Lung (tissue), 12 donors: ENCODE data around the gene SLC36A2. TPM values are rescaled to one million over a fixed set of nuclear protein-coding genes. Genes with fewer than 3 reads are reported as not detected.
A peak's percentile ranks its signal among the peaks of the same experiment; 100 is the strongest.

Experiments used
- ATAC-seq: fragments of 200-7000 bp; cut with Tn5 transposase; one replicate; pipeline ENCODE4 v1.9.1; 2020; ENCODE audit warnings: moderate number of reproducible peaks; ENCODE audit not compliant: insufficient read depth, low FRiP score
- DNase-seq, 3 donors: peaks; one replicate each; pipeline ENCODE4 v3.0.0-alpha.2; 2013 to 2017
- H3K27ac ChIP-seq, 2 donors: one replicate each; pipeline ENCODE4 v1.5.1; 2013; ENCODE audit warnings: mild to moderate bottlenecking in 2 of 2, moderate library complexity in 2 of 2, control low read depth in 1 of 2, inconsistent platforms in 1 of 2, low read depth in 1 of 2, low read length in 1 of 2
- H3K27me3 ChIP-seq, 3 donors: one replicate each; pipeline ENCODE4 v1.5.1; 2013; ENCODE audit warnings: low read length in 2 of 3; ENCODE audit not compliant: control insufficient read depth in 3 of 3, insufficient read depth in 3 of 3
- H3K36me3 ChIP-seq, 4 donors: one replicate each; pipeline ENCODE4 v1.5.1; 2013; ENCODE audit warnings: low read length in 4 of 4, mild to moderate bottlenecking in 1 of 4, moderate library complexity in 1 of 4; ENCODE audit not compliant: control insufficient read depth in 4 of 4, insufficient read depth in 4 of 4
- H3K4me1 ChIP-seq, 5 donors: one replicate each; pipeline ENCODE4 v1.5.1; 2013; ENCODE audit warnings: low read length in 5 of 5, mild to moderate bottlenecking in 2 of 5, moderate library complexity in 1 of 5; ENCODE audit not compliant: control insufficient read depth in 5 of 5, insufficient read depth in 5 of 5
- H3K4me3 ChIP-seq: one replicate; pipeline ENCODE4 v1.5.1; 2013; ENCODE audit warnings: mild to moderate bottlenecking, control low read depth, moderate library complexity
- H3K9ac ChIP-seq, 2 donors: one replicate each; pipeline ENCODE4 v1.5.1; 2013; ENCODE audit warnings: low read length in 2 of 2, control low read depth in 1 of 2; ENCODE audit not compliant: insufficient read depth in 1 of 2
- H3K9me3 ChIP-seq, 4 donors: one replicate each; pipeline ENCODE4 v1.5.1; 2013; ENCODE audit warnings: low read length in 3 of 4, mild to moderate bottlenecking in 1 of 4, moderate library complexity in 1 of 4; ENCODE audit not compliant: control insufficient read depth in 4 of 4, insufficient read depth in 3 of 4
- CTCF ChIP-seq: IDR thresholded peaks from 2 replicates; pipeline ENCODE4 v1.5.1; 2012; ENCODE audit warnings: mild to moderate bottlenecking; ENCODE audit errors: control extremely low read depth, extremely low read depth
- WGBS, 2 donors: extraction: QIAGEN DNeasy Blood & Tissue Kit; methylation state at CpG; one replicate each; pipeline ENCODE4 v1.1.7; 2013; 5-methylcytosine and 5-hydroxymethylcytosine counted together
- polyA plus RNA-seq, 2 donors: library from polyadenylated mRNA; stranded (reverse); fragments of 200-250 nt; gene quantifications; one replicate each; pipeline ENCODE4 v1.2.1, GENCODE V29; 2013
- total RNA-seq, 2 donors: library from RNA; depleted of rRNA in 1 of 2; stranded (reverse); fragments of >200 nt in 1 of 2; gene quantifications; one replicate each; pipeline ENCODE4 v1.2.1, GENCODE V29; 2014 to 2021
- donor health status: control.
- donor health status: control.
- donor health status: Bipolar disorder and iron deficiency.
- donor health status: healthy.
- donor health status: DM: yes; HTN: yes; CAD: no.

Gene SLC36A2
- total and polyA plus RNA-seq, 4 donors, result not detected

GRCh38 chr5:151345808-151346478 lies 1.4 kb downstream of the SLC36A2 start:
- Histone ChIP-seq H3K27me3 (peaks cover 0 to 2% (median 0%) of the 10 kb centered on the region in 3 donors), H3K9me3 (peaks cover 0 to 5% (median 0%) of the 10 kb centered on the region in 4 donors), H3K36me3 (no peaks in the 10 kb centered on the region), H3K4me1 (peaks cover 0 to 8% (median 0%) of the 10 kb centered on the region in 5 donors), H3K9ac (no peak overlapping the region), H3K27ac (no peak overlapping the region), H3K4me3 (no peak overlapping the region)
- WGBS, 2 donors, result 42 to 48% methylated on average over 8 of the region's 8 CpGs
- no peak for TF ChIP-seq CTCF
- ATAC-seq (no peak), DNase-seq (peak in 1 of 3 donors; percentile 16)

- Histone ChIP-seq H3K27me3 (peaks cover 0 to 2% (median 0%) of the 10 kb centered on the region in 3 donors), H3K4me1 (peaks cover 0 to 8% (median 0%) of the 10 kb centered on the region in 5 donors), H3K4me3 (no peak overlapping the region), H3K36me3 (no peaks in the 10 kb centered on the region), H3K9me3 (peaks cover 0 to 5% (median 0%) of the 10 kb centered on the region in 4 donors), H3K27ac (no peak overlapping the region), H3K9ac (no peak overlapping the region)
- TF ChIP-seq CTCF, result no peak
- WGBS, 2 donors, result 28 to 33% methylated on average over 11 of the region's 11 CpGs
- DNase-seq, result no peak
- ATAC-seq, result no peak
These were observed 2.1 kb downstream of the SLC36A2 start for GRCh38 chr5:151345187-151345807.

GRCh38 chr5:151344088-151344487 lies 3.3 kb downstream of the SLC36A2 start:
- Histone ChIP-seq H3K36me3 (no peaks in the 10 kb centered on the region), H3K27ac (no peak overlapping the region), H3K27me3 (peaks cover 0 to 2% (median 0%) of the 10 kb centered on the region in 3 donors), H3K4me1 (peaks cover 0 to 8% (median 0%) of the 10 kb centered on the region in 5 donors), H3K9me3 (peaks cover 0 to 5% (median 0%) of the 10 kb centered on the region in 4 donors), H3K4me3 (no peak overlapping the region), H3K9ac (no peak overlapping the region)
- WGBS, 2 donors, result 88 to 91% methylated on average over 7 of the region's 7 CpGs
- ATAC-seq (no peak), DNase-seq (no peak)
- no peak for TF ChIP-seq CTCF
